NK-92 treated with Interleukin-12 subunit alpha and Interleukin-12 subunit beta, amount 100 ng/mL, for 24 hours (cell line): ENCODE results near the gene NUCB2.
A peak's percentile ranks its signal among the peaks of the same experiment; 100 is the strongest.
"Not testable (repeated sequence)": the region's sequence is repeated elsewhere in the genome, so short reads cannot be mapped to it uniquely, and the experiment has no call there.

Source experiments
- DNase-seq: peaks from one replicate; lab custom pipeline; 2025; lab: John Stamatoyannopoulos, UW

The NUCB2 gene

DNA sequence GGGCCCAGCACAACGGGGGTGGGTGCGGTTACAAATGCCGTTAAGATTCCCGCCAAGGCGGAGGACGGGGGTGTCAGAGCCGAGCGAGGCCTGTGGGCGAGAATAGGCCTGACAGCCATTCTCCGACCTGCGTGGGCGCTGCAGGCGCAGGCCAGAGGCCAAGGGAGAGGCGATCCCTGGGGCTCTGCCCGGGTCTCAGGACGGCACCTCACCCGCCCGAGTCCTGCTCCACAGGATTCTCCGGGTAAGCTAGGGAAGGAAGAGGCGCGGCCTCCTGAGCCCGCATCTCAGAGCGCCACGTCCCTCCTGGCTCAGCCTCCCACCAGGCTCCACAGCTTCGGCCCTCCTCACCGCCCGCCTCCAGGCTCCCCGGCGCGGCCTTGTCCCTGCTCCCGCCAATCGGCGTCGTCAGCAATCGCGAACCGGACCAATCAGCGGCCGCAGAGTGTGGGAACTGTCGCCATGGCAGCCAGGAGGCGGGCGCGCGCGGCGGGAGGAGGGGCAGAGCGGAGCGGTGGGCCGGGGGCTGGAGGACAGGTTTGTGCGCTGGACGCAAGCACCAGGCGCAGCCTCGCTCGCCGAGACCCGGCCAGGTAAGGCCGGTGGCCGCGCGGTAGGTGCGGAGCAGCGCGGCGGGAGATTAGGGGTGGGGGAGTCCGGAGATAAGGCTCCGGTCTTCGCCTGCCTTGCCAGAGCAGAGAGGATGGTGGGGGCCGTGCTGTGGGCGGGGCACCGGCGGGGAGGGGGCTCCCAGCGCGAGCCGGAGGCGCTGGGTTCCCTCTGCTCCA, at the start of gene NUCB2:
TSS of gene NUCB2 (plus strand) at position 504 of the 788 bp plus-strand sequence. CDS start 18,585 bp downstream, outside the sequence.
- peak; percentile 96 for DNase-seq

- not testable (repeated sequence) for DNase-seq
Observed at GRCh38 chr11:17228186-17228925, 48.2 kb upstream of the NUCB2 start.

- no peak for DNase-seq
Observed at GRCh38 chr11:17229481-17230152, 46.9 kb upstream of the NUCB2 start.

DNA sequence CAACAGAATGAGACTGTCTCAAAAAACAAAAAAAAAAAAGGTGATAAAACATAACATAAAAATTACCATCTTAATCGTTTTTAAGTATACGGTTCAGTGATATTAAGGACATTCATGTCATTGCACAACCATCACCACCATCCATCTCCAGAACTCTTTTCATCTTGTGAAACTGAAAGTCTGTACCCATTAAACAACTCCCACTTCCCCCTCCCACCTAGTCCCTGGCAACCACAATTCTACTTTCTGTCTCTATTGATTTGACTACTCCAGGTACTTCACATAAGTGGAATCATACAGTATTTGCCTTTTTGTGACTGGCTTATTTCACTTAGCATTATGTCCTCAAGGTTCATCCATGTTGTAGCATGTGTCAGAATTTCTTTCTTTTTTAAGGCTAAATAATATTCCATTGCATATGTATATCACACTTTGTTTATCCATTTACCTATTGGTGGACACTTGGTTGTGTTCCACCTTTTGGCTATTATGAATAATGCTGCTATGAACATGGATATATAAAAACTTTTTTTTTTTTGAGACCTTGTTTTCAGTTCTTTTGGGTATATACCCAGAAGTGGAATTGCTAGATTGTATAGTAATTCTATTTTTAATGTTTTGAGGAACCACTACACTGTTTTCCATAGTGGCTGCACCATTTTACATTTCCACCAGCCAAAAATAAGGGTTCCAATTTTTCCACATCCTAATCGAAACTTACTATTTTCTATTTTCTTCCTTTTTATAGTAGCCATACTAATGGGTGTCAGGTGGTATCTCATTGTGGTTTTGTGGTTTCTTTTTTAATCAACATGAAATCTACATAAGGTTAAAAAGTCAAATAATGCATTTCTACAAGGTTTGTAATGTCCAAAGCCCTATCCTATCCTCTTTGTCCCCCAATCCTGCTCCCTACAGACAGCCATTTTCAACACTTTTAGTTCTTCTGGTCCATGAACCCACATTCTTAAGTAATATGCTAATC, 45.4 kb upstream of the NUCB2 start:
- DNase-seq, result no peak

DNA sequence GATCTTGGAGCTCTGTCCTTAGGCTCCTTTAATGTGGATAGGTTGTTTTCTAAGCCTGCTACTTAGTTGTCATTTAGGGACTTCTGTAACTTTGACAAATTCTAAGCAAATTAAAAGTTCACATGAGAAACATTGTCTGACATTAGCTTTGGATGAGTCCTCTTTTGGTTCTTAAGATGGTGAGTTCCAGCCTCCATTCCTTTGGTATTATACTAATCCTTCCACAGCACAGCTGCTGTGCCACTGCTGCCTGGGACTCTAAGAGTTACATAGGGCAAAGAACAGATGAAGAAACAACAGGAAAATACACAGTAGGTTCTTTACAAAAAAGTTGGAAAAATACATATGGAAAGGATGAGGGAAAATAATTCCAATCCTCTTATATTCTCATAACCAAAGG, 43.4 kb upstream of the NUCB2 start:
- DNase-seq, result no peak

DNA sequence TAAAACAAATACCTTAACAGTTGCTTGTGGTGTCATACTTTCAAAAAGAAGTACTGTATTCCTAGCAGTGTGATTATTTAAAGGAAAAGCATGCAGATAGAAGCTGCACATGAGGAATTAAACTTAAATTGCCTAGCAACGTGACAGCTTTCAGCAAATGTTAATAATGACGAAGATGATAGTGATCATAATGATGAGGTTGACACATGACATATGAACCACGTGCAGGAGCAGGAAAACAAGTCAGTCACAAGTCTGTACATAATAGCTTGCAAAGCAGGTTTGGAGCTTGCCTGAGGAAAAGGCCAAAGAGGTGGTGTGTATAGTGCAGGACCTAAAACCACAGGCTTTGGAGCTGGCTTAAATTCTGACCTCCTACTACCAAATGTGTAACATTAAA, 38.2 kb upstream of the NUCB2 start:
- DNase-seq, result no peak

GRCh38 chr11:17239927-17240326, 36.6 kb upstream of the NUCB2 start:
- not testable (repeated sequence) for DNase-seq

DNA sequence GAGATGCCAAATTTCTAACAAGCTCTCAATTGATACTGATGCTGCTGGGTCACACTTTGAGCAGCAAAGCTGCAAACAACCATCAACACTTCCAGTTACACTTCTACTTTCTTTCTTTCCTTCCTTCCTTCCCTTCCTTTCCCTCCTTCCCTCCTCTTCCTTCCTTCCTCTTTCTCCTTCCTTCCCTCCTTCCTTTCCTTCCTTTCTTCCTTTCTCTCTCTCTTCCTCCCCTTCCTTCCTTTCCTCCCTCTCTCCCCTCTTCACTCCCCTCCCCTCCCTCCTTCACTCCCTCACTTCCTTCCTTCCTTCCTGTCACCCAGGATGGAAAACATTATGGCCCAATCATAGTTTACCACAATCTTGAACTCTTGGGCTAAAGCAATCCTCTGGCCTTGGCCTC, 35.8 kb upstream of the NUCB2 start:
- DNase-seq, result no peak

- DNase-seq, result not testable (repeated sequence)
Observed at GRCh38 chr11:17242954-17243353, 33.6 kb upstream of the NUCB2 start.

GRCh38 chr11:17244046-17244445, 32.5 kb upstream of the NUCB2 start:
- no peak for DNase-seq

DNA sequence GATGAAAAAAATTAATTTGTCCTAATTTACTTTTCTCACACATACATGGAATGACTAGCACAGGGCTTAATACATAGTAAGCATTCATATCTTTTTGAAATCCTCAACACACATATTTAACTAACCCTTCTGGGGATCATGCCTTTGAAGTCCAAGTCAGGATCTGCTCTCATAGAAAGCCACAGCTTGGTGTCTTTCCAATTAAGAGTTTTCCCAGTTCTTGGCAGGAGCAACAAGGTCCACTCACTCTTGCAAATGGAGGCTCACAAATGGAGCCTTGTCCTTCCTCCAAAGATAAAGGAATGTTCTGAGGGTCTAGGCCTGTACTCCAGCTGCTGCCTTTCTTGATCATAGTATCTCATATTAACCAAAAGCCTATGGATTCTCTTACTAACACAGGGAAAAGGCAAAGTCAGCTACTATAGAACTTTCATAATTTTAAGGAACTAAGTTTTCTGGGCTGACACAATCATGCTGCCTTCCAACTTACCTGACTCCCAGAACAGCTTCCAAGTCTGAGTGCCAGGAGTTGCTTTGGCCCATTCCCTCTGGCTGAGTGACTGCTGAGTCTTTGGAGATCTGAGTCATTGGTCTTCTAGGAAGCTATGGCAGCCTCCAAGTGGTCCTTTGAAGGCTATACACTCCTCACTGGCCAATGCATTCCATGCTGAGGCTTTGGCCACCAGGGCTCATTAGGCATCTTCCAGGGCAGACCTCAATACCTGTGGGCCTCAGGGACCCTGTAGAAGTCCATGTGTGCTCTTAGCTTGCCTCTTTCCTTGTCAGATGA, 25.8 kb upstream of the NUCB2 start:
- no peak for DNase-seq

- DNase-seq, result no peak
Observed at GRCh38 chr11:17252704-17253103, 23.8 kb upstream of the NUCB2 start.

DNA sequence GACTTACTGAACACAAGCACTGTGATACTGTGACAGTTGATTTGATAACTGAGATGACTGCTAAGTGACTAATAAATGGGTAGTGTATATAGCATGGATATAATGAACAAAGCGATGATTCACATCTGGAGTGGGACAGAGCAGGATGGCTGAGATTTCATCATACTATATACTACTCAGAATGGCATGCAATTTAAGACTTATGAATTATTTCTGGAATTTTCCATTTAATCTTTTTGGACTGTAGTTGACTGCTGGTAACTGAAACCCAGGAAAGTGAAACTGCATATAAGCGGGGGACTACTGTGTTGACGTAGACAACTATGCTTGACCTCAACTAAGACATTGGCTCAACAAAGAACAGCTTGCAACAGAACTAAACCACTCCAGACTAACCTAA, 20.0 kb upstream of the NUCB2 start:
- DNase-seq, result no peak

GRCh38 chr11:17257196-17257595, 19.3 kb upstream of the NUCB2 start:
- no peak for DNase-seq

DNA sequence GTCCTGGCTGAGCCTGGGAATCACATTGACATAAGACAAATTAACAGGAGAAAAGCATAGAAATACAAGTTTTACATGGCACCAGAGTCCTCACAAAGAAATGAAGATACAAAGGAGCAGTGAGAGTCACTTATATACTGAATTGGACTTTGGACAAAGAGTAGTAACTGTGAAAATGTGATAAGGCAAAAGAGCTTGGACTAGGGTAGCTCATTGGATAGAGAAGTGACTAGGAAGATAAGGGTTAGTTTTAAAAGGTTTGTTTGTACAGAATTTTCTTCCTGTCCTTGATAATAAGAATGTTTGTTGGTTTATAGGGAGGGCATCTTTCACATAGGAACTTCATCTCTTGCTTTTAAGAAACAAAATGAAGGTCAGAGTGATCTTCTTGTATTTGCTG, 17.9 kb upstream of the NUCB2 start:
- no peak for DNase-seq

DNA sequence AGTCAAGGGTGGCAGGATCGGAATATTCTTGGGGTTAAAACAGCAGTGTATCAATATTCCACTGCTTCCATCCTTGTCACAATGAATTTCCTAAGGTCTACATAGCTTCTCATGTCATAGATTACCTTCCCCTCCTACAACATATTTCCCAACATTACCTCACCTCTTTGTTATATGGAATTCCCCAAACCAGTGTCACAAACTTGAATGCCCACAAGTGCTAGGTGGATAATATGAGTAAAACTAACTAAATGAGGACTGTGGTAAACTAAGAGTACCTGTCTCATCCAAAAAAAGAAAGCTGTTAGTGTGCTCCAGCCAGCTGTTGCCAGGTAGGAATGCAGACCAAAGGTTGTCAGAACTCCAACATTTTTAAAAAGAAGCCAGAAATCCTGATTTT, 17.0 kb upstream of the NUCB2 start:
- DNase-seq, result no peak

DNA sequence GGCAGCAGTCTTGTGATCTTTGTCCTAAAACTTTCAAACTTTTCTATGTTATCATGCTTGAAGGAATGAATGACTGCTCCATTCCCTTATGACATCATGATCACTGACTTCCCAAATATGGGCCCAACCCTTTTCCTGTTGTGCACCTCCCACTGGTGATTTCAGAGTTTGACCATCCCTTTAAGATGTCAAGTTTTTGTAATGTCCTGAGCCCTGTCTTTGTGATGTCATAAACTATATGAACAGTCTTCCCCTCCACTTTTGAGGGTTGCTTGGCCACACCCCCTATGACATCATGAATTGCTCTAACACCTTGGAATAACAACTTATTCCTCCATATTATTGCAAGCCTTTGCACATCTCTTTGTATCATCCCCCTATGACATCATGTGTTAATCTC, 16.5 kb upstream of the NUCB2 start:
- DNase-seq, result no peak

DNA sequence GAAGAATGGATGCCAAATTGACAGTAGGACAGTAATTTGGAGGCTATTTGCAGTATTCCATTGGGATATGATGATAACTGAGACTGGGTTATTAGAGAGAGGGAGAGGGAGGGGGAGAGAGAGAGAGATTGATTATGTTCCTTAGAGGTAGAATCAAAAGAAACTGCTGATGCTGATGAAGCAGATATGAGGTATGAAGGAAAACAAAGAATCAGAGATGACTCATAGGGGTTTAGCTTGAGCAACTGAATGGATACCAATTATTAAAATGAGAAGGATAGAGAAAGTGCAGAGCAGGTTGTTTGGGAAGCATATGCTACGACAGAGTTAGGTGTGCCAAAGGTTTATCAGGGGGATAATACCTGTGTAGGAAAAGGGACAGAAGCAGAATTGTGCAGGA, 12.8 kb upstream of the NUCB2 start:
- no peak for DNase-seq

DNA sequence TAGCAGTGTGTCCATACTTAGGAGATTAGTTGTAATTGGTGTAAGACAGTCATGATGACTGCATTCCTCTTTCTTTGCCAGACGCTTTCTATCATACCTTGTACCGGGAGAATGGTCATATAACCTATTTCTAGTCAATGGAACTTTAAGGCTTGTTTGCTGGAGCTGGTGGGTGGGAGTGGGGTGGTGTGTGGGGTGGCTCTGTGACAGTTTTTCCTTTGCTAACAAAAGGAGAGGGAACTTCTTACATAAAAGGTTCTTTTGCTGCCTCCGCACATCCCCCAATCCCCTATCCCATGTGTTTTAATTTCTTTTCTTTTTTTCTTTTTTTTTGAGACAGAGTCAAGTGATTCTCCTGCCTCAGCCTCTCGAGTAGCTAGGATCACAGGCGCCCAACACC, 9.8 kb upstream of the NUCB2 start:
- no peak for DNase-seq

DNA sequence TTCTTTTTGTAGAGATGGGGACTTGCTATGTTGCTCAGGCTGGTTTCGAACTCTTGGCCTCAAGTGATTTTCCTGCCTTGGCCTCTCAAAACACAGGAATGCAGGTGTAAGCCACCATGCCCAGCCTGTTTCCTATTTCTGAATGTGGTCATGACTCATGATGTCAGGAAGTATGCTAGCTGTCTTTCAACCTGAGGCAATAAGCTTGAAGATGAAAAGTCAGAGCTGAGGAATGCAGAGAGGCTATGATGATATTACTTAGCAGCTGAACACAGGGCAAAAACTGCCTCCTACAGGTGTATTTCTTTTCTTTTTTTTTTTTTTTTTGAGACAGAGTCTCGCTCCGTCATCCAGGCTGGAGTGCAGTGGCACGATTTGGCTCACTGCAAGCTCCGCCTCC, 9.0 kb upstream of the NUCB2 start:
- DNase-seq, result no peak

- DNase-seq, result not testable (repeated sequence)
Observed at GRCh38 chr11:17268500-17268899, 8.0 kb upstream of the NUCB2 start.
